Measurements from ENCODE around the gene PIBF1.

DNA sequence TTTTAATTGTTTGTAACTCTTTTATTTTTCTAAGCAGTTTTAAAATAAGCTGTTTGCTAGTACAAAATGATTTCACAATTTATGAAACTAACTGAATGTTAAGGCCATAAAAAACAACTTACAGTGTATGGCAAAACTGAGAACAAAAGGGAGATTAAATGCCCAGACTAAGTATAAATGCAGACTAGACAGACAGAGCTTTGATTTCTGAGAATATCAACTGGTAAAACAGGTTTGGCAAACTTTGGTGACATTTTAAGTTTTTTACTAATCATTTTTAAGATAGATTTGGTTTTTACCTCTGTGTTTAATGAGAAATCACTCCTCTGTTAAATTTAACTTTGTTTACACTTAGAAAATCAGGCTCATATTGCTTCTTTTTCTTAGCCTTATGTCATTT lies 149.4 kb downstream of the PIBF1 start:
- TF ChIP-seq CTCF (IDR thresholded peaks at IDR 0.05) (no peak), EP300 (IDR thresholded peaks at IDR 0.05) (no peak)

All from tibial nerve (tissue), 4 donors.